NCI-H524 treated with DMSO at 0.1 percent for 48 hours (cell line): ENCODE measurements around the gene CEP131.
A peak's percentile ranks its signal among the peaks of the same experiment; 100 is the strongest.

Source experiments
- DNase-seq: peaks from one replicate; lab custom pipeline; 2025; lab: John Stamatoyannopoulos, UW

CEP131 gene

GRCh38 chr17:81223762-81224130, 981 bp upstream of the CEP131 start:
- no peak for DNase-seq

GRCh38 chr17:81222620-81222905, 202 bp downstream of the CEP131 start:
- no peak for DNase-seq

DNA sequence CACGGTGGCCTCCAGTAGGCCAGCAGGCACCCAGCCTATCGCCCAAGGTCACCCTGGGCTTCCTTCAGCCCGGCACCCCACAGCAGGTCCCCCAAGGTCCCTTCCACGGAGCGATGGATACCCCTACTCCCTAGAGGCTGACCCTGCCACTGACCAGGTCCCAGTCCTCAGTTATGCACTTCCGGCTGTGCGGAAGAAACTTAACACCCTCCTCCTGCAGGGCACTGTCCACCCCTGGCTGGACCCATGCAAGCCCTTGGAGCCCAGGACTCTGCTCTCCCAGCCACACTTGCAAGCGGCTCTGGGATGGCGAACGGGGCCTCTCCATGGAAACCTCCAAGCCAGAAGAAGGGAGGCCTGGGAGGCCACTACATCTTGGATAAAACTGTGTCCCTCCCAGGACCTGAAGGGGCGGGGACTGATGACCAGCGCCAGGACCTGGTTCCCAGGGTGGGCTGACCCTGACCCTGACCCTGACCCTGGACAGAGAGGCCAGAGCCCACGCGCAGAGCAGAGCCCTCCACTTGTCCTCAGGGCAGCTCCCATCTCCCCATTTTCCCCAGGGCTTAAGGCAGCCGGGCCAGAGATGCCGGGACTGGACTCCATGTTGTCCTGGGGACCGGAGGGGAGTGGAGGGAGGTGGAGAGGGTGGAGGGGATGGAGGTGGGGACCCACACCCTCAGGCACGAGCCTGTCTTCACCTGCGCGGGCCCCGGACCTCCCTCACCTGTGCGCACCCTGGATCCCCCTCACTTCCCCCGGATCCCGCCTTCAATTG, 734 bp downstream of the CEP131 start:
- no peak for DNase-seq

- no peak for DNase-seq
These were observed 1.4 kb downstream of the CEP131 start for GRCh38 chr17:81221371-81221841.

DNA sequence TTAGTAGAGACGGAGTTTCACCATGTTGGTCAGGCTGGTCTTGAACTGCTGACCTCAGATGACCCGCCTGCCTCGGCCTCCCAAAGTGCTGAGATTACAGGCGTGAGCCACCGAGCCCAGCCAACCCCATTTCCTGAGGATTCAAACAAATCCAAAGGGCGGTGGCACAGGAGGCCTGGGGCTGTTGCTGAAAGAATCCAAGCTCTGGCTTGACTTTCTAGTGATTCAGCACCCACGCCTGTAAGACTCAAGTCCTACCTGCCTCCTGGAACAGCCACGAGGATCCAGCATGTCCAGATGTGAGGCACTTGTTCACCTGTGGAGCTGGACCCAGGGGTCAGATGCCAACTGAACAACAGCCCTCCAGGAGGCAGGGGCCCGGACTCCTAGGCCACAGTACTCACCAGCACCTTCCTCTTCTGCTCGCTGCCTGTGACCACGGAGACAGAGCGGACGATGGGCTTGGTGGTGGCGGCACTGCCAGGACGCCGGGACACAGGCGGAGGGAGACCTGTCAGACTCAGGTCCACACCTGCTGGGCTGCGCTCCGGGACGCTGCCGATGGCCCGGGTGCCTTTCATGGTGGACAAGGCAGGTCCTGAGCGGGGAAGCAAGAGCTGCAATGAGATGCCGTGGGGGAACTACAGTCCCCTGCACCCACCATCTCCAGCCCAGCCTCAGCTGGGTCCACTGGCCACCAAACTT, 3.1 kb downstream of the CEP131 start:
- no peak for DNase-seq

DNA sequence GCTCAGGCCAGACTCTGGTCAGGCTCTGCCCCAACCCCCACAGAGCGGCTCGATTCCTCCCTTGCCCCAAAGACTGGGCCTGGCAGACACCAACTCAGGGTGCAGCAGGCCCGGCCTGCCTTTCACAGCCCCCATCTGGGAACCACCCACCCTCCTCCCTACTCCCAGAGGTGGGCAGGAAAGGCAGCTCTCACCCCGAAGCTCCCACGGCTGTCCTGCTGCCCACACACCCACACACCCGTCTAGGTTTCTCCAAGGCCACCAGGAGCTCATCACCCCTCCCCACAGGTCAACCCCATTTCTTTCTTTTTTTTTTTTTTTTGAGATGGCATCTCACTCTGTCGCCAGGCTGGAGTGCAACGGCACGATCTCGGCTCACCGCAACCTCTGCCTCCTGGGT, 3.8 kb downstream of the CEP131 start:
- no peak for DNase-seq

GRCh38 chr17:81218459-81218858, 4.3 kb downstream of the CEP131 start:
- DNase-seq: no peak

GRCh38 chr17:81217491-81217890, 5.3 kb downstream of the CEP131 start:
- DNase-seq: no peak

DNA sequence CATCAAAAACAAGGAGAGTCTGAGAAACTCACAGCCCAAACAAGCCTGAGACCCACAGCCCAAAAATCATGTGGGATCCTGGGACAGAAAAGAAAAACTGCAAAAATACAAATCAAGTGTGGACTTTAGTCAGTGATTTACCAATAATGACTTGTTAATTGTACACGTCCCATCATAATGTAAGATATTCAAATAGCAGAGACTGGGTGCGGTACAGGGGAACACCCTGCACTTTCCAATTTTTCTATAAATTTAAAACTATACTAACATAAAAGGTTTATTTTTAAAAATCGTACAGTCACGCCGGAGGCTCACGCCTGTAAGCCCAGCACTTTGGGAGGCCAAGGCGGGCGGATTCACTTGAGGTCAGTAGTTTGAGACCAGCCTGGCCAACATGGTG, 8.8 kb downstream of the CEP131 start:
- DNase-seq: no peak

DNA sequence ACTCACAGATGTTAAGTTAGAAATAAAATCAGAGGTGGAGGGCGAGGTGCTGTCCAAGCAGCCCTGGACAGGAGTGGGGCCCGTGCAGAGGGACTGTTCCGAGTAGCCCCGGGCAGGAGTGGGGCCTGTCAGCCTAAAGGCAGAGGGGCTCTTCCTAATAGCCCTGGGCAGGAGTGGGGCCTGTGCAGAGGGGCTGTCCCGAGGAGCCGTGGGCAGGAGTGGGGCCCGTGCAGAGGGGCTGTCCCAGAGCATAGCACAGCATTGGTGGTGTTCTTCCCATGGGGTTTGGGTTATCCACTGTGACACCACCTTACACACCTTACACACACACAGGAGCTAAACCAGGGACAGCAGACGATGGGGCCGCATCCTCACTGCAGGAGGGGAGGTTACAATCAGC, 10.4 kb downstream of the CEP131 start:
- no peak for DNase-seq

DNA sequence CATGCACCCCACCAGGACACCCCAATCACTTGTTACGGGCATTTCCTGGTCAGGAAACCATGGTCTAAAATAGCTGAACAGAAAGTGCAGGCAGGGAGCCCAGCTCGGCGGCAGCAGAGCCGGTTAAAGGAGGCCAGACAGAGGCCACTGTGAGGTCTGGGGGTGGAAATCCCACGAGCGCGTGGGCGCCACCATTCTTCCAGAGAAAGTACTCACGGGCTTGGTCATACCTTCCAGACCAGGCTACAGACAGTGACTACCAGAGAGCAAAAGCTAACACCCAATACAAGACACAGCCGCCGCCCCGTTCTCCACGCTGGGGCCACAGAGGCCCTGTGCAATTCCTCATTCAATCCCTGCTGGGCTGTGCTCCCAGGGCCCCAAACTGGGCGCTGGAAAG, 11.9 kb downstream of the CEP131 start:
- DNase-seq: no peak

GRCh38 chr17:81210466-81210865, 12.3 kb downstream of the CEP131 start:
- no peak for DNase-seq

- no peak for DNase-seq
These were observed 13.6 kb downstream of the CEP131 start for GRCh38 chr17:81209141-81209540.

DNA sequence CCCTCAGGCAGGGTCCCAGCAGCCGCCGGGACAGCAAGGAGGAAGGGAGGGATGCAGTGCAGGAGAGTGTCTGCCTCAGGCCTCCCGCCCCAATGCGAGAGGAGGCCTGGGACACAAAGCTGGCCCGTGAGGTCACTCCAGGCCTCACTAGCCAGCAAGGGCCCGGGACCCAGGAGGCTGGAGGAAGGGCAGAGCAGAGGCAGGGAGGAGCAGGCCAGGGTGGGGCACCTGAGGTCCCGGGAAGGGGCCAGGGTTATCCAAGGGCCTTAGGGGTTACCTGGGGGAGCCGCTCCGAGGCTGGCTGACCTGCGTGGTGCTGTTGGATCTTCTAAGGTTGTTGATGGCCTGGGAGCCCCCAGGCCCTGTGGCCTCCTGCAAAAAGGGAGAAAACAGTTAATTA, 14.1 kb downstream of the CEP131 start:
- DNase-seq: no peak

DNA sequence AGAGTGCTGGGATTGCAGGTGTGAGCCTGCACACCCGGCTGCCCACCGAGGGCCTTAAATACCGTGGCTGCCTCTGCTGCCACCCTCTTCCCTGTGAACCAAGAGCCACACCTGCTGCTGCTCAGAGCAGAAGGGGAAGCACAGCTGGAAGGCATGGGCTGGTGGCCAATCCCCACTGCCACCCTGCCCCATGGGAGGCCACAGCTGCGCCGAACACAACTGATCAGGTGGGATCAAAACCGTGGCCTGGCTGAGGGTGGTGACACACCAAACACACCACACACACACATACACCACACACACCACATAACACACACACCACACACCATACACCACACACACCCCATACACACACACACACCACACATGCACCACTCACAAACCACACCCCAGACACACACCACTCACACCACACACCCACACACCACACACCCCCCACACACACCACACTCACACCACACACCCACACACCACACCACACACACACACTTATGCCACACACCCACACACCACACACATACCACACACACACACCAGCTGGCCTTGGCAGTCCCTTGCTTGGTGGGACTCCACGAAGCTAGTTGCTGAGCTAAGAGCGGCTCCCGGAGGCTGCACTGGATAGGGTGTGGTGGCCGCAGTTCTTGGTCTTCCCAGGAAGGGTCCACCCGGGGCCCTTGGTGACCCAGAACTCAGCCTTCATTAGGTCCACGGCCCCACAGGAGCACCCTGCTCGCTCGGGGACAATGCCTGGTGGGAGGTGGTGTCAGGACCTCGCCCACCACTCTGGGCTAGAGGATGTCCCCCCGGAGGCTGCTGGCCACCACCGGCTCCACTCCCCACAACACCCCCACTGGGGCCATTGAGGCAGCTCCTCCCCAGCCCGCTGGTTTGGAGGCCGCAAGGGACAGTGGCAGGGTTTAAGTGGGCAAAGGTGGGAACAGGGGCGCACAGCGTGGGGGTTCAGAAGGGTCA, 14.9 kb downstream of the CEP131 start:
- DNase-seq: no peak

GRCh38 chr17:81206657-81207056, 16.1 kb downstream of the CEP131 start:
- DNase-seq: no peak

- DNase-seq: no peak
These were observed 16.6 kb downstream of the CEP131 start for GRCh38 chr17:81206166-81206565.

DNA sequence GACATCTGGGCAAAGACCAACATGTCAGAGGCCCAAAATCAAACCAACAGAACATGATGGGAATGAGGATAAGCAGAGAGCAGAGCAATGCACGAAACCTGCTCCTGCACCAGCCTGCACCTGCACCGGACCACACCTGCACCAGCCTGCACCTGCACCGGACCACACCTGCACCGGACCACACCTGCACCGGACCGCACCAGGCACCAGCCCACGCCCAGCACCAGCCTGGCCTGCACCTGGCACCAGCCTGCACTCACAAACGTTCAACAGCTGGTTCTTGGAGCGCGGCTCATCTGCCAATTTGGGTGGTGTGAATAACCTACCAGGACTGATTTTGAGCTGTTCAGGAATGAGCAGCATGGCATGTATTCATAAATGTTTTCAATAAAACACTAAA, 18.2 kb downstream of the CEP131 start:
- no peak for DNase-seq

GRCh38 chr17:81203136-81203535, 19.6 kb downstream of the CEP131 start:
- no peak for DNase-seq

DNA sequence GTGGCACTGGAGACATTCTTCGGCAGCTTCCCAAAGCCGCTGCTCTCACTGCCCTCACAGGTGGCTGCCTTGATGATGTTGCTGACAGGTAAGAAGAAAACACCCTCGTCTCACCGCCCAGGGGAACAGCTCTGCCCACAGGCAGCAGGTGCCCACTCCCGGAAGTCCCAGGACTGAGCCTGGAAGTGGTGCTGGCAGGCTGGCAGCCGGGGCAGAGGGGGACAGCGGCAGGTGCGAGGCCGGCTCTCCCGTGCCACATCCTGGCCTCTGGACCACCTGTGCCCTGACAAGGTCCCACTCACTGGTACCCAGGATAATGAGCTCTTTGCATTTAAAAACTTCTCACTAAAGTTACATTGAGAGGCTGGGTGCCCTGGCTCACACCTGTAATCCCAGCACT, 20.4 kb downstream of the CEP131 start:
- no peak for DNase-seq

- peak; percentile 27 for DNase-seq
These were observed 21.8 kb downstream of the CEP131 start for GRCh38 chr17:81200695-81201580.

- DNase-seq: no peak
These were observed 22.6 kb downstream of the CEP131 start for GRCh38 chr17:81200201-81200600.
